ENCODE measurements around the gene ZNF816.

The ZNF816 gene

DNA sequence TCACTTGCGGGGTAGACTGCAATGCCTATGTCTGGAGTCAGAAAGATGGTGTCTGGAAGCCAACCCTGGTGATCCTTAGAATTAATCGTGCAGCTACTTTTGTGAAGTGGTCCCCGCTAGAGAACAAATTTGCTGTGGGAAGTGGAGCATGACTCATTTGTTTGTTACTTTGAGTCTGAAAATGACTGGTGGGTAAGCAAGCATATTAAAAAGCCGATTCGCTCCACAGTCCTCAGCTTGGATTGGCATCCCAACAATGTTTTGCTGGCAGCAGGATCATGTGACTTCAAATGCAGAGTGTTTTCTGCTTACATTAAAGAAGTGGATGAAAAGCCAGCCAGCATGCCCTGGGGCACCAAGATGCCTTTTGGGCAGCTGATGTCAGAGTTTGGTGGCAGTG lies 41.6 kb upstream of the ZNF816 start:
- no peak for TF ChIP-seq CTCF (IDR thresholded peaks at IDR 0.05; ENCODE audit: control insufficient read depth, insufficient read depth, low read depth, low read length, missing control alignments)
- no peak for DNase-seq (ENCODE audit: low read depth)
- H3K4me3 ChIP-seq (ENCODE audit: control insufficient read depth, low read depth, low read length): no peak overlapping the region

GRCh38 chr19:53002479-53002878 lies 39.8 kb upstream of the ZNF816 start:
- no peak overlapping the region for H3K4me3 ChIP-seq (ENCODE audit: control insufficient read depth, low read depth, low read length)
- TF ChIP-seq CTCF (IDR thresholded peaks at IDR 0.05; ENCODE audit: control insufficient read depth, insufficient read depth, low read depth, low read length, missing control alignments): no peak
- DNase-seq (ENCODE audit: low read depth): no peak

DNA sequence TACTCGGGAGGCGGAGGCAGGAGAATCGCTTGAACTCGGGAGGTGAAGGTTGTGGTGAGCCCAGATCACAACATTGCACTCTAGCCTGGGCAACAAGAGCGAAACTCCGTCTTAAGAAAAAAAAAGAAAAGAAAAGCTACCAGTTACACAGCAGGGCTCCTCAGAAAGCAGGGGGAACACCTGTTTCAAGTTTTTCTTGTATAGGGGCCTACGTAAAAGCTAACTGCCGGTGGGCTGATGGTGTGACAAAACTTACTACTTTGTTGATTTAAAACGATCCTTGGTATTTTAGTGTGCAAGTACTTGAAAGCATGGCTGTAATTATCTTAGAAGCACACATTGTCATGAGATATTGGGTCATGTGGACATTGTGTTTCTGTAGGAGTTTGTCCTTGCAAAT lies 35.3 kb upstream of the ZNF816 start:
- no peak for DNase-seq (ENCODE audit: low read depth)
- no peak overlapping the region for H3K4me3 ChIP-seq (ENCODE audit: control insufficient read depth, low read depth, low read length)
- no peak for TF ChIP-seq CTCF (IDR thresholded peaks at IDR 0.05; ENCODE audit: control insufficient read depth, insufficient read depth, low read depth, low read length, missing control alignments)

DNA sequence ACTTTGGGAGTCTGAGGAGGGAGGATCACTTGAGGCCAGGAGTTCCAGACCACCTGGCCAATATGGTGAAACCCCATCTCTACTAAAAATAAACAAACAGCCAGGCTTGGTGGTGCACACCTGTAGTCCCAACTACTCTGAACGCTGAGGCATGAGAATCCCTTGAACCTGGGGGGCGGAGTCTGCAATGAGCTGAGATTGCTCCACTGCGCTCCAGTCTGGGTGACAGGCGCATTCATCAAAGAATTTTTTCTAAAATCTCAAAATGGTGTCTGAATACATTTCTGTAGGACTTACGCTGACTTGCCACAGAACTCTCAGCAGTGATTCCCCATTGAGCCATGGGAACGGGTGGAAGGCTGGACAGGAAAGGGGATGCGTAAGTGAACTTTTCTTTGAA lies 33.0 kb upstream of the ZNF816 start:
- no peak for DNase-seq (ENCODE audit: low read depth)
- TF ChIP-seq CTCF (IDR thresholded peaks at IDR 0.05; ENCODE audit: control insufficient read depth, insufficient read depth, low read depth, low read length, missing control alignments): no peak
- no peak overlapping the region for H3K4me3 ChIP-seq (ENCODE audit: control insufficient read depth, low read depth, low read length)

- DNase-seq (ENCODE audit: low read depth): peak; percentile 20
- peak; percentile 61 for TF ChIP-seq CTCF (IDR thresholded peaks at IDR 0.05; ENCODE audit: control insufficient read depth, insufficient read depth, low read depth, low read length, missing control alignments)
- H3K4me3 ChIP-seq (ENCODE audit: control insufficient read depth, low read depth, low read length): peak overlapping the region; percentile 51
These were observed 30.9 kb upstream of the ZNF816 start for GRCh38 chr19:52993342-52994178.

DNA sequence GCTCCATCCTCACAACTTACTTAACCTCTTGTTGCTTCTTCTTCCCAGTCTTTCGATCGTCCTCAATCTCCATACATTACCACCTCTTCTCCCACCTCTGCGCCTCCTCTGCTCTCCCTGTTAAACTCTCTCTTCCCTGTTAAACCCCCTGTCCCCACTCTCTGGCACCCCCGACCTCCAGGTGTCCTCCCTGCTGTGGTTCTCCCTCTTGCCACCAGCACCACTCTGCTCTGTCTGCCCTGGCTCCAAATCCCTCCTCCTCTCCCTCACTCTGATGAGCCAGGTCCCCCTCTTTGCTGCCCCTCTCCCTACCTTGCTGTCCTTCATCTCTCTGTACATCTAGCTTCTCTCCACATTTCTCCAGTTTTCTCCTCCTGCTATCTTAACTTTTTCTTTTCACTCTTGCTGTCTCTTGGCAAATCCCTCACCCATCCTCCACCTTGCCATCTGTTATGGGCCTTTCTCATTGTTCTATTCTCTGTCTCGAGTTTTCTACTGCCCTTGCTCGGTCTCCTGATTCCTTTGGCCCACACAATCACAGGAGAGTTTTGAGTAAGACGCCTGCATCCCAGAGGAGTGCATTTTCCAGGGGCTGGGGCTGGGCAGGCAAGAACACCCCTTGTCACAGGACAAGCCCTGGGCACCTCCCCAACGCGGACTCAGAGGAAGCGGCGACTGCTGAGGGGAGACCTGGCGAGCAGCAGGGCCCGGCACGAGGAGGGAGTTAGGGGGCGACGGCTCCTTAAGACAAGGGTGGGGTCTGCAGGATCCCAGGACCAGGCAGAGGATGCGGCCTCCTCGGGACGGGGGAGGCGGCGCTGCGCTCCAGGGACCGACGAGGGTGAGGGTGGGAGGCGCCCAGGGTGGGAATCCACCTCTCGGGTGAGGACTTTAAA lies 29.7 kb upstream of the ZNF816 start:
- peak overlapping the region; percentile 51; the same call in 1 of the 2 replicates for H3K4me3 ChIP-seq (ENCODE audit: control insufficient read depth, low read depth, low read length)
- no peak for DNase-seq (ENCODE audit: low read depth)
- no peak for TF ChIP-seq CTCF (IDR thresholded peaks at IDR 0.05; ENCODE audit: control insufficient read depth, insufficient read depth, low read depth, low read length, missing control alignments)
